ENCODE results near the gene PRCC. TPM values are rescaled to one million over a fixed set of nuclear protein-coding genes. Genes with fewer than 3 reads are reported as not detected.

The PRCC gene
- polyA plus RNA-seq, 2 of the 4 experiments (the other 2 are of a cell fraction), result 44.5 to 52.0 TPM

GRCh38 chr1:156773607-156774006 lies 6.3 kb downstream of the PRCC start:
- CTCF ChIA-PET, result interaction anchor here (0.8 to 13.3 kb wide), 10 partner anchors 23 to 154 kb away, joined by 3 to 130 read pairs (median 6); partner anchors contain the start of genes ISG20L2 and METTL25B
- H3K9me3 ChIP-seq, result no peaks in the 10 kb centered on the region
- H3K4me2 ChIP-seq, result no peak overlapping the region
- DNase-seq (ENCODE audit: low read depth in 1 of 2, low spot score in 1 of 2) (peak in 1 of 2 experiments; percentile 21), FAIRE-seq (no peak), ATAC-seq (peak; percentile 72 to 86)
- 91% methylated on average over 3 of the region's 3 CpGs for WGBS (ENCODE audit: missing lambda C conversion rate)
- TF ChIP-seq SMC3 (IDR thresholded peaks at IDR 0.05) (no peak), REST (IDR thresholded peaks at IDR 0.05) (no peak), RARB (CRISPR knock-in tag; IDR thresholded peaks at IDR 0.05) (no peak), RFX5 (IDR thresholded peaks at IDR 0.05) (no peak), CEBPB (IDR thresholded peaks at IDR 0.05) (no peak), ELK1 (IDR thresholded peaks at IDR 0.05; ENCODE audit: low read depth, low read length) (no peak), HOXA7 (CRISPR knock-in tag; IDR thresholded peaks at IDR 0.05) (no peak), USF2 (IDR thresholded peaks at IDR 0.05) (no peak), HMGXB4 (CRISPR knock-in tag; IDR thresholded peaks at IDR 0.05; ENCODE audit: borderline replicate concordance) (no peak)
- TF ChIP-seq, protein P1, sequence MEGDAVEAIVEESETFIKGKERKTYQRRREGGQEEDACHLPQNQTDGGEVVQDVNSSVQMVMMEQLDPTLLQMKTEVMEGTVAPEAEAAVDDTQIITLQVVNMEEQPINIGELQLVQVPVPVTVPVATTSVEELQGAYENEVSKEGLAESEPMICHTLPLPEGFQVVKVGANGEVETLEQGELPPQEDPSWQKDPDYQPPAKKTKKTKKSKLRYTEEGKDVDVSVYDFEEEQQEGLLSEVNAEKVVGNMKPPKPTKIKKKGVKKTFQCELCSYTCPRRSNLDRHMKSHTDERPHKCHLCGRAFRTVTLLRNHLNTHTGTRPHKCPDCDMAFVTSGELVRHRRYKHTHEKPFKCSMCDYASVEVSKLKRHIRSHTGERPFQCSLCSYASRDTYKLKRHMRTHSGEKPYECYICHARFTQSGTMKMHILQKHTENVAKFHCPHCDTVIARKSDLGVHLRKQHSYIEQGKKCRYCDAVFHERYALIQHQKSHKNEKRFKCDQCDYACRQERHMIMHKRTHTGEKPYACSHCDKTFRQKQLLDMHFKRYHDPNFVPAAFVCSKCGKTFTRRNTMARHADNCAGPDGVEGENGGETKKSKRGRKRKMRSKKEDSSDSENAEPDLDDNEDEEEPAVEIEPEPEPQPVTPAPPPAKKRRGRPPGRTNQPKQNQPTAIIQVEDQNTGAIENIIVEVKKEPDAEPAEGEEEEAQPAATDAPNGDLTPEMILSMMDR (IDR thresholded peaks at IDR 0.05), result no peak
- H3K27ac ChIP-seq, result no peak overlapping the region
- no peak overlapping the region for H3K4me3 ChIP-seq
- peaks cover 17% of the 10 kb centered on the region for H3K4me1 ChIP-seq
- POLR2A ChIA-PET, result no interaction called here

GRCh38 chr1:156775799-156776198 lies 8.5 kb downstream of the PRCC start:
- POLR2A ChIA-PET, result interaction anchor here (1.1 to 1.2 kb wide), 2 partner anchors 38 to 48 kb away, joined by 3 to 5 read pairs; partner anchors contain the start of gene METTL25B
- ATAC-seq (no peak), FAIRE-seq (no peak), DNase-seq (ENCODE audit: low read depth in 1 of 2, low spot score in 1 of 2) (no peak)
- H3K9me3 ChIP-seq, result no peaks in the 10 kb centered on the region
- no peak for TF ChIP-seq SREBF2 (IDR thresholded peaks at IDR 0.05)
- no peak for TF ChIP-seq ELK1 (IDR thresholded peaks at IDR 0.05; ENCODE audit: low read depth, low read length)
- no peak for TF ChIP-seq EHF (CRISPR knock-in tag; IDR thresholded peaks at IDR 0.05)
- no peak for TF ChIP-seq ESRRA (IDR thresholded peaks at IDR 0.05; ENCODE audit: borderline replicate concordance, low read length)
- no peak overlapping the region for H3K4me2 ChIP-seq
- no peak overlapping the region for H3K27ac ChIP-seq
- CTCF ChIA-PET, result interaction anchor here (1.3 kb wide), 1 partner anchor 50 kb away, joined by 3 read pairs; no protein-coding TSS in a partner anchor
- H3K4me3 ChIP-seq, result no peak overlapping the region
- WGBS (ENCODE audit: missing lambda C conversion rate), result 77% methylated on average over 5 of the region's 5 CpGs
- peaks cover 4% of the 10 kb centered on the region; the same call in 2 of the 3 replicates for H3K4me1 ChIP-seq

Data from A549 (cell line).